SK-N-SH (cell line): ENCODE measurements around the gene SPRR2B. TPM values are rescaled to one million over a fixed set of nuclear protein-coding genes. Genes with fewer than 3 reads are reported as not detected.

Experiments
- CTCF ChIA-PET: fragments of 300-600, 350-600 bp; formaldehyde crosslinking; extraction: SDS; loops from one replicate; lab custom pipeline; 2021; lab: Yijun Ruan, JAX
- POLR2A ChIA-PET: fragments of 350-600 bp; sonication (Branson Sonifier 250); formaldehyde crosslinking; extraction: SDS; loops from one replicate; lab custom pipeline; 2020; ENCODE audit warnings: antibody characterized with exemption, inconsistent platforms; lab: Yijun Ruan, JAX
- DNase-seq: peaks from one replicate; pipeline ENCODE4 v3.0.0; 2012
- H2AFZ ChIP-seq: fragments of 200-600 bp; sonication (generic); 2 replicates; pipeline ENCODE4 v1.8.1; 2016; ENCODE audit warnings: antibody characterized with exemption, mild to moderate bottlenecking, low read depth
- H3F3A ChIP-seq: fragments of 200-600 bp; sonication (generic); replicated peaks from 2 replicates; pipeline ENCODE3; 2016; ENCODE audit warnings: antibody characterized with exemption, mild to moderate bottlenecking; ENCODE audit not compliant: insufficient read depth
- H3K27ac ChIP-seq, 2 experiments: fragments of 200-500 bp in 1 of 2; fragments of 200-600 bp in 1 of 2; sonication (Bioruptor generic) in 1 of 2; sonication (generic), shearing (Covaris generic) in 1 of 2; 2 replicates each; pipeline versions ENCODE4 v1.5.1 to v1.6.1; 2014 to 2016; ENCODE audit warnings: low read depth in 2 of 2, inconsistent platforms in 1 of 2, low read length in 1 of 2, mild to moderate bottlenecking in 1 of 2, mixed read lengths in 1 of 2
- H3K27me3 ChIP-seq: fragments of 200-600 bp; sonication (generic), shearing (Covaris generic); 2 replicates; pipeline ENCODE4 v1.6.1; 2016; ENCODE audit warnings: mixed run types; ENCODE audit not compliant: insufficient read depth
- H3K36me3 ChIP-seq, 2 experiments: fragments of 200-500 bp in 1 of 2; fragments of 200-600 bp in 1 of 2; sonication (Bioruptor generic) in 1 of 2; sonication (generic) in 1 of 2; replicated peaks in 1 of 2; 2 replicates each; pipeline versions ENCODE3 to v1.5.1; 2014 to 2016; ENCODE audit warnings: low read length in 1 of 2, mild to moderate bottlenecking in 1 of 2; ENCODE audit not compliant: insufficient read depth in 2 of 2, control insufficient read depth in 1 of 2
- H3K4me1 ChIP-seq, 2 experiments: fragments of 200-500 bp in 1 of 2; fragments of 200-600 bp in 1 of 2; sonication (Bioruptor generic) in 1 of 2; sonication (generic), shearing (Covaris generic) in 1 of 2; 2 replicates each; pipeline versions ENCODE4 v1.5.1 to v1.6.1; 2014 to 2016; ENCODE audit warnings: low read depth in 1 of 2, low read length in 1 of 2, mixed run types in 1 of 2; ENCODE audit not compliant: insufficient read depth in 2 of 2, control insufficient read depth in 1 of 2
- H3K4me2 ChIP-seq: fragments of 200-600 bp; sonication (generic), shearing (Covaris generic); 2 replicates; pipeline ENCODE4 v1.6.1; 2017; ENCODE audit warnings: mixed run types
- H3K4me3 ChIP-seq, 2 experiments: fragments of 200-500 bp in 1 of 2; fragments of 200-600 bp in 1 of 2; sonication (Bioruptor generic) in 1 of 2; sonication (generic), shearing (Covaris generic) in 1 of 2; 2 replicates each; pipeline versions ENCODE4 v1.5.1 to v1.8.1; 2014 to 2016; ENCODE audit warnings: low read depth in 2 of 2, inconsistent platforms in 1 of 2, low read length in 1 of 2, mild to moderate bottlenecking in 1 of 2, mixed read lengths in 1 of 2, moderate library complexity in 1 of 2
- H3K79me2 ChIP-seq: fragments of 200-600 bp; sonication (generic); 2 replicates; pipeline ENCODE4 v1.8.1; 2017; ENCODE audit warnings: mild to moderate bottlenecking; ENCODE audit not compliant: insufficient read depth
- H3K9ac ChIP-seq: fragments of 200-600 bp; sonication (generic); 2 replicates; pipeline ENCODE4 v1.6.1; 2017; ENCODE audit warnings: mixed run types
- H3K9me2 ChIP-seq: fragments of 200-600 bp; sonication (generic); 2 replicates; pipeline ENCODE4 v1.6.1; 2017; ENCODE audit warnings: mixed run types
- H3K9me3 ChIP-seq: fragments of 200-600 bp; sonication (generic); 2 replicates; pipeline ENCODE4 v1.6.1; 2017; ENCODE audit warnings: mixed run types, mild to moderate bottlenecking, moderate library complexity
- H4K20me1 ChIP-seq: fragments of 200-600 bp; sonication (generic); 2 replicates; pipeline ENCODE4 v1.6.1; 2017; ENCODE audit warnings: mild to moderate bottlenecking, mixed run types; ENCODE audit not compliant: insufficient read depth
- CHD2 ChIP-seq: fragments of 150-350 bp; IDR thresholded peaks from 2 replicates; pipeline ENCODE4 v1.6.1; 2018; ENCODE audit warnings: low read length; ENCODE audit not compliant: partially characterized antibody
- FOSL2 ChIP-seq: IDR thresholded peaks from 2 replicates; pipeline ENCODE4 v1.4.0; 2012; ENCODE audit warnings: low read depth, mild to moderate bottlenecking, moderate library complexity, borderline replicate concordance
- GABPA ChIP-seq: IDR thresholded peaks from 2 replicates; pipeline ENCODE4 v1.4.0; 2012; ENCODE audit warnings: low read depth, mild to moderate bottlenecking
- IRF3 ChIP-seq: fragments of 150-350 bp; IDR thresholded peaks from 2 replicates; pipeline ENCODE4 v1.6.1; 2016; ENCODE audit warnings: mild to moderate bottlenecking, low read depth, low read length
- MAX ChIP-seq: IDR thresholded peaks from 2 replicates; pipeline ENCODE4 v1.4.0; 2012; ENCODE audit warnings: low read depth
- MXI1 ChIP-seq: IDR thresholded peaks from 2 replicates; pipeline ENCODE4 v1.6.1; 2012; ENCODE audit warnings: mild to moderate bottlenecking, low read depth, low read length, improper control_type of control experiment
- NFIC ChIP-seq: IDR thresholded peaks from 2 replicates; pipeline ENCODE4 v1.4.0; 2012; ENCODE audit warnings: borderline replicate concordance
- PBX3 ChIP-seq: IDR thresholded peaks from 2 replicates; pipeline ENCODE4; 2012
- POLR2AphosphoS5 ChIP-seq: IDR thresholded peaks from 2 replicates; pipeline ENCODE4 v1.6.1; 2012; ENCODE audit warnings: low read depth, low read length
- RFX5 ChIP-seq: IDR thresholded peaks from 2 replicates; pipeline ENCODE4 v1.6.1; 2012; ENCODE audit warnings: mild to moderate bottlenecking, improper control_type of control experiment, low read length
- SMC3 ChIP-seq: IDR thresholded peaks from 2 replicates; pipeline ENCODE4 v1.6.1; 2012; ENCODE audit warnings: low read depth, low read length, improper control_type of control experiment
- TAF1 ChIP-seq: IDR thresholded peaks from 2 replicates; pipeline ENCODE4 v1.6.1; 2012; ENCODE audit warnings: low read depth, mild to moderate bottlenecking, low read length, moderate library complexity, borderline replicate concordance
- TEAD4 ChIP-seq: IDR thresholded peaks from 2 replicates; pipeline ENCODE4 v1.4.0; 2012; ENCODE audit warnings: mild to moderate bottlenecking, borderline replicate concordance; ENCODE audit not compliant: insufficient read depth
- ZBTB33 ChIP-seq: IDR thresholded peaks from 2 replicates; pipeline ENCODE4 v1.4.0; 2012; ENCODE audit warnings: low read depth, borderline replicate concordance
- WGBS: methylation state at CpG from one replicate; pipeline ENCODE4 v1.1.6; 2017; ENCODE audit warnings: low lambda C conversion rate; 5-methylcytosine and 5-hydroxymethylcytosine counted together
- polyA plus RNA-seq, 3 experiments: library from polyadenylated mRNA; depleted of rRNA; stranded (reverse); fragments of >200 nt; gene quantifications; 2 replicates each; pipeline ENCODE4 v1.2.3, GENCODE V29; 2012

Gene SPRR2B
- polyA plus RNA-seq, 1 of the 3 experiments (the other 2 are of a cell fraction), result not detected

GRCh38 chr1:153049211-153049610 is 22.2 kb downstream of the SPRR2B start:
- H4K20me1 ChIP-seq, result no peaks in the 10 kb centered on the region
- TF ChIP-seq MAX, result no peak
- TF ChIP-seq MXI1, result no peak
- TF ChIP-seq GABPA, result no peak
- TF ChIP-seq SMC3, result no peak
- no peak for TF ChIP-seq IRF3
- no peak for TF ChIP-seq FOSL2
- ChIA-PET CTCF (no interaction called here), POLR2A (no interaction called here)
- no peaks in the 10 kb centered on the region for H3K9me3 ChIP-seq
- no peaks in the 10 kb centered on the region for H3K36me3 ChIP-seq
- WGBS, result 0% methylated on average over 2 of the region's 2 CpGs
- no peak overlapping the region for H3K4me2 ChIP-seq
- no peaks in the 10 kb centered on the region for H3K4me1 ChIP-seq
- peaks cover 5% of the 10 kb centered on the region; the same call in 1 of the 2 replicates for H3K9me2 ChIP-seq
- no peak overlapping the region for H2AFZ ChIP-seq
- no peaks in the 10 kb centered on the region; the same call in 1 of the 2 replicates for H3K27me3 ChIP-seq
- H3K27ac ChIP-seq, result no peak overlapping the region
- H3F3A ChIP-seq, result no peaks in the 10 kb centered on the region
- no peaks in the 10 kb centered on the region for H3K79me2 ChIP-seq
- H3K4me3 ChIP-seq, result no peak overlapping the region
- no peak overlapping the region for H3K9ac ChIP-seq
- DNase-seq, result no peak

GRCh38 chr1:153040950-153041631 is 30.3 kb downstream of the SPRR2B start, which contains the start of gene SPRR2D:
SPRR2D (minus strand) TSS chr1:153041120; CDS start chr1:153040346, 774 bp downstream.
- no peak for TF ChIP-seq NFIC
- no peak for TF ChIP-seq TEAD4
- ChIA-PET CTCF (interaction anchor here (1.0 kb wide), 1 partner anchor 17 kb away, joined by 3 read pairs; the partner anchor contains the start of gene SPRR2A), POLR2A (no interaction called here)
- Histone ChIP-seq H3K4me1 (no peaks in the 10 kb centered on the region), H3K4me3 (no peak within 1 kb of the TSS), H3K9me3 (no peaks in the 10 kb centered on the region), H2AFZ (no peak within 1 kb of the TSS), H3K27ac (no peak within 1 kb of the TSS), H3F3A (no peaks in the 10 kb centered on the region), H3K36me3 (no peaks in the 10 kb centered on the region), H3K9ac (no peak within 1 kb of the TSS), H3K9me2 (no peaks in the 10 kb centered on the region), H4K20me1 (no peaks in the 10 kb centered on the region), H3K4me2 (no peak within 1 kb of the TSS), H3K79me2 (no peaks in the 10 kb centered on the region), H3K27me3 (no peaks in the 10 kb centered on the region)
- no peak for DNase-seq
- WGBS, result 0% methylated on average over 4 of the region's 4 CpGs

GRCh38 chr1:153035211-153035610 is 36.2 kb downstream of the SPRR2B start:
- Histone ChIP-seq H3F3A (no peaks in the 10 kb centered on the region), H3K4me1 (no peaks in the 10 kb centered on the region), H3K4me3 (no peak overlapping the region), H3K27me3 (no peaks in the 10 kb centered on the region), H3K9me3 (no peaks in the 10 kb centered on the region), H3K79me2 (no peaks in the 10 kb centered on the region), H3K9me2 (no peaks in the 10 kb centered on the region), H3K36me3 (no peaks in the 10 kb centered on the region), H2AFZ (no peak overlapping the region)
- POLR2A ChIA-PET, result no interaction called here
- 8% methylated on average over 1 of the region's 1 CpG for WGBS
- TF ChIP-seq TEAD4, result no peak
- TF ChIP-seq PBX3, result no peak
- TF ChIP-seq POLR2AphosphoS5, result no peak
- no peak for TF ChIP-seq RFX5
- no peak for TF ChIP-seq TAF1
- no peak for TF ChIP-seq ZBTB33
- TF ChIP-seq CHD2, result no peak
- TF ChIP-seq, all 33 proteins: peak for 0
- Histone ChIP-seq H3K27ac (no peak overlapping the region), H3K4me2 (no peak overlapping the region), H4K20me1 (no peaks in the 10 kb centered on the region), H3K9ac (no peak overlapping the region)
- no peak for DNase-seq
- CTCF ChIA-PET, result no interaction called here
